H1 (cell line): ENCODE data around the gene PTPRCAP. TPM values are rescaled to one million over a fixed set of nuclear protein-coding genes. Genes with fewer than 3 reads are reported as not detected.

Source experiments
- CHD7 ChIP-seq: fragments of 300-600 bp; sonication (generic); IDR thresholded peaks from 2 replicates; pipeline ENCODE4 v1.7.1; 2012; ENCODE audit warnings: low read length, moderate library complexity, mild to moderate bottlenecking, inconsistent platforms; ENCODE audit not compliant: insufficient replicate concordance
- GTF2F1 ChIP-seq: IDR thresholded peaks from 2 replicates; pipeline ENCODE4 v1.6.1; 2012; ENCODE audit warnings: low read depth, low read length, improper control_type of control experiment, borderline replicate concordance
- KDM4A ChIP-seq: IDR thresholded peaks from one replicate; pipeline ENCODE4 v1.7.1; 2012; ENCODE audit warnings: low read depth, mild to moderate bottlenecking, moderate library complexity, low read length, inconsistent platforms; ENCODE audit not compliant: severe bottlenecking
- polyA plus RNA-seq, 7 experiments: library from polyadenylated mRNA; depleted of rRNA in 3 of 7; stranded (reverse) in 5 of 7; unstranded in 2 of 7; fragments of >200 nt in 5 of 7; fragments of 200-250 nt in 2 of 7; gene quantifications; 1 replicate in 5 of 7; 2 replicates in 1 of 7; 4 replicates in 1 of 7; pipeline versions ENCODE4 v1.2.1 to v1.2.3, GENCODE V29; 2011 to 2013; ENCODE audit warnings: missing spikeins in 2 of 7, mixed read lengths in 2 of 7
- total RNA-seq: library from RNA; stranded (reverse); fragmentation: NEBNext Ultra II Directional; extraction: Animal tissue kit (Norgen Biotek cat#: 25700); gene quantifications from 2 replicates; pipeline ENCODE4 v1.2.1, GENCODE V29; 2021

PTPRCAP gene
- total and polyA plus RNA-seq, 2 of the 8 experiments (the other 6 are each of a cell fraction or from before 2014, with no cell fraction given) = 0.78 to 6.7 TPM

GRCh38 chr11:67449116-67449844 lies 11.8 kb upstream of the PTPRCAP start (continued):
- TF ChIP-seq CHD7 (no peak), GTF2F1 (no peak), KDM4A (no peak)
